Measurements from ENCODE around the gene MYH14. TPM values are rescaled to one million over a fixed set of nuclear protein-coding genes. Genes with fewer than 3 reads are reported as not detected.

The MYH14 gene
- total and polyA plus RNA-seq, 2 of the 13 experiments (the other 11 are each of a cell fraction or from before 2014, with no cell fraction given) = 5.5 to 5.8 TPM

DNA sequence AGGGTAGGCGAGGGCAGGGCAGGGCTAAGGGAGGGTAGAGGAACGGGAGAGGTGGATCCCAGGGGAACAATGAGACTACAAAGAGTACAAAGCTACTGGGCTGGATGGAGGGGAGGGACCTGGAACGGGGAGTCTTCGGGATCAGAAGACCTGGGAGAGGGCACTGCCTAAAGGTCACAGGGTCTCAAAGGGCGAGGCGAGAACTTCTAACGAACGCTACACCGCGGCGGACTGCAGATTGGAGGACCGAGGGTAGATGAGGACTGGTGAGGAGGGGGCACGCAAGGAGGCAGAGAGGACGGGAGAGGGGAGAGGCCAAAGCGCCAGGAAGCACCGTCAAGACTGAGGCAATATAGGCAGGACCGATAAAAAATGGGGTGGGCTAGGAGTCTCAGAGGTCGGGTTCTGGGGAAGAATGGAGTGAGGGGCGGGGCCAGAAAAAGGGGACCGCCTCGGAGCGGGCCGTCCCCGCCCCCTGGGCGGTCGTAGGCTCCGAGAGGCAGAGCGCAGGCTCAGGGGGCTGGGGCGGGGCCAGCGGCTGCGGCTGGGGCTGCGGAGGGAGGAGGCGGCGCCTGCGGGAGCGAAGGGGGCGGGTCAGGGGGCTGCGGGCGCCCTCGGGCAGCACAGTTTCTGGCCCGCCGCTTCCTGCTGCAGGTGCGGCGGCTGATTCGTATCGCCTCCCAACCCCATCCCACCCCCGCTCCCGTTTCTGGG is 127.1 kb downstream of the MYH14 start (continued):
- TF ChIP-seq, protein P1, sequence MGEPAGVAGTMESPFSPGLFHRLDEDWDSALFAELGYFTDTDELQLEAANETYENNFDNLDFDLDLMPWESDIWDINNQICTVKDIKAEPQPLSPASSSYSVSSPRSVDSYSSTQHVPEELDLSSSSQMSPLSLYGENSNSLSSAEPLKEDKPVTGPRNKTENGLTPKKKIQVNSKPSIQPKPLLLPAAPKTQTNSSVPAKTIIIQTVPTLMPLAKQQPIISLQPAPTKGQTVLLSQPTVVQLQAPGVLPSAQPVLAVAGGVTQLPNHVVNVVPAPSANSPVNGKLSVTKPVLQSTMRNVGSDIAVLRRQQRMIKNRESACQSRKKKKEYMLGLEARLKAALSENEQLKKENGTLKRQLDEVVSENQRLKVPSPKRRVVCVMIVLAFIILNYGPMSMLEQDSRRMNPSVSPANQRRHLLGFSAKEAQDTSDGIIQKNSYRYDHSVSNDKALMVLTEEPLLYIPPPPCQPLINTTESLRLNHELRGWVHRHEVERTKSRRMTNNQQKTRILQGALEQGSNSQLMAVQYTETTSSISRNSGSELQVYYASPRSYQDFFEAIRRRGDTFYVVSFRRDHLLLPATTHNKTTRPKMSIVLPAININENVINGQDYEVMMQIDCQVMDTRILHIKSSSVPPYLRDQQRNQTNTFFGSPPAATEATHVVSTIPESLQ (CRISPR knock-in tag; conservative IDR thresholded peaks at IDR 0.05) = no peak
- TF ChIP-seq ZNF224 (CRISPR knock-in tag; IDR thresholded peaks at IDR 0.05) (no peak), TBL1XR1 (IDR thresholded peaks at IDR 0.05; ENCODE audit: borderline replicate concordance, low read length, partially characterized antibody) (no peak), MEF2D (CRISPR knock-in tag; IDR thresholded peaks at IDR 0.05) (no peak), NR2F6 (IDR thresholded peaks at IDR 0.05) (peak; percentile 39; the same call in 1 of the 2 replicates), NR2F6 (CRISPR knock-in tag; IDR thresholded peaks at IDR 0.05) (no peak), SMAD1 (CRISPR knock-in tag; IDR thresholded peaks at IDR 0.05; ENCODE audit: borderline replicate concordance, low read depth) (no peak), JUNB (CRISPR knock-in tag; IDR thresholded peaks at IDR 0.05; ENCODE audit: borderline replicate concordance) (no peak), ZNF878 (CRISPR knock-in tag; IDR thresholded peaks at IDR 0.05) (no peak), ZNF567 (CRISPR knock-in tag; IDR thresholded peaks at IDR 0.05; ENCODE audit: borderline replicate concordance) (no peak), POGZ (CRISPR knock-in tag; IDR thresholded peaks at IDR 0.05) (0 out of 2 replicates have a peak, but pooled peaks have one; percentile 10), ZFP1 (CRISPR knock-in tag; IDR thresholded peaks at IDR 0.05) (no peak)
- TF ChIP-seq, protein P2, sequence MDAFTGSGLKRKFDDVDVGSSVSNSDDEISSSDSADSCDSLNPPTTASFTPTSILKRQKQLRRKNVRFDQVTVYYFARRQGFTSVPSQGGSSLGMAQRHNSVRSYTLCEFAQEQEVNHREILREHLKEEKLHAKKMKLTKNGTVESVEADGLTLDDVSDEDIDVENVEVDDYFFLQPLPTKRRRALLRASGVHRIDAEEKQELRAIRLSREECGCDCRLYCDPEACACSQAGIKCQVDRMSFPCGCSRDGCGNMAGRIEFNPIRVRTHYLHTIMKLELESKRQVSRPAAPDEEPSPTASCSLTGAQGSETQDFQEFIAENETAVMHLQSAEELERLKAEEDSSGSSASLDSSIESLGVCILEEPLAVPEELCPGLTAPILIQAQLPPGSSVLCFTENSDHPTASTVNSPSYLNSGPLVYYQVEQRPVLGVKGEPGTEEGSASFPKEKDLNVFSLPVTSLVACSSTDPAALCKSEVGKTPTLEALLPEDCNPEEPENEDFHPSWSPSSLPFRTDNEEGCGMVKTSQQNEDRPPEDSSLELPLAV (CRISPR knock-in tag; conservative IDR thresholded peaks at IDR 0.05; ENCODE audit: low read depth) = no peak
- TF ChIP-seq, protein P3, sequence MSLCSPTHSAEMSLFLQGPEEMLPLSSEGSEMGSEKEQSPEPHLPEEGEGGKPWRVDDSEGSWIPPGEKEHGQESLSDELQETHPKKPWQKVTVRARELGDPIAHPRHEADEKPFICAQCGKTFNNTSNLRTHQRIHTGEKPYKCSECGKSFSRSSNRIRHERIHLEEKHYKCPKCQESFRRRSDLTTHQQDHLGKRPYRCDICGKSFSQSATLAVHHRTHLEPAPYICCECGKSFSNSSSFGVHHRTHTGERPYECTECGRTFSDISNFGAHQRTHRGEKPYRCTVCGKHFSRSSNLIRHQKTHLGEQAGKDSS (CRISPR knock-in tag; IDR thresholded peaks at IDR 0.05; ENCODE audit: borderline replicate concordance, low read depth) = no peak
- TF ChIP-seq, protein P4, sequence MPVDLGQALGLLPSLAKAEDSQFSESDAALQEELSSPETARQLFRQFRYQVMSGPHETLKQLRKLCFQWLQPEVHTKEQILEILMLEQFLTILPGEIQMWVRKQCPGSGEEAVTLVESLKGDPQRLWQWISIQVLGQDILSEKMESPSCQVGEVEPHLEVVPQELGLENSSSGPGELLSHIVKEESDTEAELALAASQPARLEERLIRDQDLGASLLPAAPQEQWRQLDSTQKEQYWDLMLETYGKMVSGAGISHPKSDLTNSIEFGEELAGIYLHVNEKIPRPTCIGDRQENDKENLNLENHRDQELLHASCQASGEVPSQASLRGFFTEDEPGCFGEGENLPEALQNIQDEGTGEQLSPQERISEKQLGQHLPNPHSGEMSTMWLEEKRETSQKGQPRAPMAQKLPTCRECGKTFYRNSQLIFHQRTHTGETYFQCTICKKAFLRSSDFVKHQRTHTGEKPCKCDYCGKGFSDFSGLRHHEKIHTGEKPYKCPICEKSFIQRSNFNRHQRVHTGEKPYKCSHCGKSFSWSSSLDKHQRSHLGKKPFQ (CRISPR knock-in tag; IDR thresholded peaks at IDR 0.05; ENCODE audit: insufficient replicate concordance) = no peak
- TF ChIP-seq, protein P5, sequence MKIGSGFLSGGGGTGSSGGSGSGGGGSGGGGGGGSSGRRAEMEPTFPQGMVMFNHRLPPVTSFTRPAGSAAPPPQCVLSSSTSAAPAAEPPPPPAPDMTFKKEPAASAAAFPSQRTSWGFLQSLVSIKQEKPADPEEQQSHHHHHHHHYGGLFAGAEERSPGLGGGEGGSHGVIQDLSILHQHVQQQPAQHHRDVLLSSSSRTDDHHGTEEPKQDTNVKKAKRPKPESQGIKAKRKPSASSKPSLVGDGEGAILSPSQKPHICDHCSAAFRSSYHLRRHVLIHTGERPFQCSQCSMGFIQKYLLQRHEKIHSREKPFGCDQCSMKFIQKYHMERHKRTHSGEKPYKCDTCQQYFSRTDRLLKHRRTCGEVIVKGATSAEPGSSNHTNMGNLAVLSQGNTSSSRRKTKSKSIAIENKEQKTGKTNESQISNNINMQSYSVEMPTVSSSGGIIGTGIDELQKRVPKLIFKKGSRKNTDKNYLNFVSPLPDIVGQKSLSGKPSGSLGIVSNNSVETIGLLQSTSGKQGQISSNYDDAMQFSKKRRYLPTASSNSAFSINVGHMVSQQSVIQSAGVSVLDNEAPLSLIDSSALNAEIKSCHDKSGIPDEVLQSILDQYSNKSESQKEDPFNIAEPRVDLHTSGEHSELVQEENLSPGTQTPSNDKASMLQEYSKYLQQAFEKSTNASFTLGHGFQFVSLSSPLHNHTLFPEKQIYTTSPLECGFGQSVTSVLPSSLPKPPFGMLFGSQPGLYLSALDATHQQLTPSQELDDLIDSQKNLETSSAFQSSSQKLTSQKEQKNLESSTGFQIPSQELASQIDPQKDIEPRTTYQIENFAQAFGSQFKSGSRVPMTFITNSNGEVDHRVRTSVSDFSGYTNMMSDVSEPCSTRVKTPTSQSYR (CRISPR knock-in tag; IDR thresholded peaks at IDR 0.05; ENCODE audit: borderline replicate concordance) = no peak
- TF ChIP-seq, protein P6, sequence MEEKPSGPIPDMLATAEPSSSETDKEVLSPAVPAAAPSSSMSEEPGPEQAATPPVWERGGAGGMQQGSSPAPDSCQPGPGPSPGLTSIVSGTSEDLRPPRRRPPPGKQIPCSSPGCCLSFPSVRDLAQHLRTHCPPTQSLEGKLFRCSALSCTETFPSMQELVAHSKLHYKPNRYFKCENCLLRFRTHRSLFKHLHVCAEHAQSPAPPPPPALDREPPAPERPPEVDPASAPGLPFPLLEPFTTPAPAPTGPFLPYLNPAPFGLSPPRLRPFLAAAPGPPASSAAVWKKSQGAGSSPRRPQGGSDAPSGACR (CRISPR knock-in tag; IDR thresholded peaks at IDR 0.05) = no peak
- TF ChIP-seq, protein P7, sequence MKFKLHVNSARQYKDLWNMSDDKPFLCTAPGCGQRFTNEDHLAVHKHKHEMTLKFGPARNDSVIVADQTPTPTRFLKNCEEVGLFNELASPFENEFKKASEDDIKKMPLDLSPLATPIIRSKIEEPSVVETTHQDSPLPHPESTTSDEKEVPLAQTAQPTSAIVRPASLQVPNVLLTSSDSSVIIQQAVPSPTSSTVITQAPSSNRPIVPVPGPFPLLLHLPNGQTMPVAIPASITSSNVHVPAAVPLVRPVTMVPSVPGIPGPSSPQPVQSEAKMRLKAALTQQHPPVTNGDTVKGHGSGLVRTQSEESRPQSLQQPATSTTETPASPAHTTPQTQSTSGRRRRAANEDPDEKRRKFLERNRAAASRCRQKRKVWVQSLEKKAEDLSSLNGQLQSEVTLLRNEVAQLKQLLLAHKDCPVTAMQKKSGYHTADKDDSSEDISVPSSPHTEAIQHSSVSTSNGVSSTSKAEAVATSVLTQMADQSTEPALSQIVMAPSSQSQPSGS (CRISPR knock-in tag; IDR thresholded peaks at IDR 0.05) = no peak
